Endometrial microvascular endothelial cells (primary cell): ENCODE data around the gene MTRFR. TPM values are rescaled to one million over a fixed set of nuclear protein-coding genes. Genes with fewer than 3 reads are reported as not detected.

Source experiments
- in situ Hi-C: cut with HindIII; loops from 2 replicates; pipeline ENCODE4 v1.10.0; 2017; ENCODE audit warnings: low sequenced_read_pairs, low pct_unique_long_range_greater_than_20kb; ENCODE audit errors: inconsistent ontology term
- total RNA-seq: library from RNA; depleted of rRNA; stranded (reverse); fragments of >200 nt; gene quantifications from one replicate; pipeline ENCODE4 v1.2.3, GENCODE V29; 2015; ENCODE audit errors: inconsistent ontology term

MTRFR gene
- total RNA-seq, 1 donor from 2014 or later = 7.4 TPM

- in situ Hi-C loops = no loop called here
Observed at GRCh38 chr12:123267335-123267920, 34.2 kb downstream of the MTRFR start.

- in situ Hi-C loops = no loop called here
Observed at GRCh38 chr12:123267991-123268843, 35.0 kb downstream of the MTRFR start.

GRCh38 chr12:123268850-123269249, 35.6 kb downstream of the MTRFR start:
- in situ Hi-C loops = no loop called here

GRCh38 chr12:123269395-123269892, 36.2 kb downstream of the MTRFR start:
- in situ Hi-C loops = no loop called here

GRCh38 chr12:123269896-123270213, 36.6 kb downstream of the MTRFR start:
- in situ Hi-C loops = no loop called here

DNA sequence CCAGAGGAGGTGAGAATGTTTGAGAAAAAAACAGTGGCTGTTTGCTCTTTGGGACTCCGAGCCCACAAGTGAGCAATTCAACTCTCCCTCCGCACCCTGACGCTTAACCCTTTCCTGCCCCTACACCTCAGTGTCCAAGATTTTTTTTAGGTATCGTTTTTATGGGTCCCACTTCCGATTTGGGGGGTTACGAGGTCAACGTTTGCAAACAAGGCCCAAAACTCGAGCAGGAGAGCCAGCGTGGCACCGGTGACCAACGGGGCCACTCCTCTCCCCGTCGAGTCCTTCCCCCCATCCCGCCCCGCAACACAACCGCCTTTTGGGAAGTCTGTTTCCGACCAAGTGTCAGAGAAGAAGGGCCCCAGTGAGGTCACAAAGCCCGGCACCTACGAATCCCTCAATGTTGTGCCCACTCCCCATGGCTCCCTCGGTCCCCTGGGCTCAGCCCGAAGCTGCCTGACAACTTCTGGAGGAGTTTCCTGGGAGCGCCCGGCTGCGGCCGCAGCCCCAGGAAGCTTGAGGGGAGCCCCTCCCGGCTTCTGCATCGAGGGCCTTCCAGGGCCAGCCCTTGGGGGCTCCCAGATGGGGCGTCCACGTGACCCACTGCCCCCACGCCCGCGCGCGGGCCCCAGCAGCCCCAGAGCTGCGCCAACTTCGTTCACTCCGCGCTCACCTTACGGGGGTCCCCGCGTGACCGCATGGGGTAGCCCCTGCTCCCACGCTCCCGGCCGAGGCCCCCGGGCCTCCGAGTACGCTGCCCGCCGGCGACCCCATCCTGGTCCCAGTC, 37.2 kb downstream of the MTRFR start:
- in situ Hi-C loops = no loop called here

DNA sequence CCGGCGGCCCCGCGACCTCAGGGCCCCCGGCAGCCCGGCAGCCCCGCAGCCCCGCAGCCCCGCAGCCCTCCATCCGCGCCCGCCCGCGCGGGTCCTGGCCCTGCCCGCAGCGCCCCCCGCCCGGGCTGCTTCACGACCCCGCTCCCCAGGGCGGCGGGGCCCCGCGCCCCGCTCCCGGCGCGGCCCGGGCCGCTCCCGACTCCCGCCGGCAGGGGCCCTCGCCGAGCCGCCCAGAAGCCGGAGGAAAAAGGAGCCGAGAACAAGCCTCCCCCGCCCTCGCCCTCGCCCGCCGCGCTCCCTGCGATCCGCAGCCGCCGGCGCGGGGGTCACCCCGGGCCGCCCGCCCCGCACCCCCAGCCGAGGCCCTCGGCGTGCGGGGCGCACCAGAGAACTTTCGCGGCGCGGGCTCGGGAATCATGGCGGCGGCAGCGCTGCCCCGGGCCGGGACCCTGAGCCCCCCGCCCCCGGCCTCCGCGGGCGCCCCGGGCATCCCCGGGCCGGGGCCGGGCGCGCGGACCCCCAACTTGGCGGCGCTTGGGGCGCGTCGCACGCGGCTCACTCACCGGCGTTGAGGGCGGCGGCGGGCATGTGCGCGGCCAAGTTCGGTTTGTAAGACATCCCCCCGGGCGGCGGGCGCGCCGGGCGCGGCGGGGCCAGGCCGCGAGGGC, 37.9 kb downstream of the MTRFR start:
- in situ Hi-C loops = no loop called here

DNA sequence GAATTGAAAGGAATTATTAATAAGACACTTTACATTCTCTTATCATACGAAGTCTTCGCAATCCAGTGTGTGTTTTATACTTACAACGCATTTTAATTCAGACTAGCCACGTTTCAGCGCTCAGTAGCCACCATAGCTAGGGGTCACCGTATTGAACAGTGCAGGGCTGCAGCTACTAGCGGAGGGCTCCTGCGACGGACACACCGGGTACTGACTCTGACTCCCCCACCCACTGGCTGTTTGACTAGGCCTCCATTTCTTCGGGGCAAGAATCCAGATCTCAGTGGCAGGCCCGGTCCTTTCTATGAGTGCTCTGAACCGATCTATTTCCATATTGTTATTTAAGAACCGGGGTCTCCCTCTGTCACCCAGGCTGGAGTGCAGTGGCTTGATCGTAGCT, 39.9 kb downstream of the MTRFR start:
- in situ Hi-C loops = no loop called here

DNA sequence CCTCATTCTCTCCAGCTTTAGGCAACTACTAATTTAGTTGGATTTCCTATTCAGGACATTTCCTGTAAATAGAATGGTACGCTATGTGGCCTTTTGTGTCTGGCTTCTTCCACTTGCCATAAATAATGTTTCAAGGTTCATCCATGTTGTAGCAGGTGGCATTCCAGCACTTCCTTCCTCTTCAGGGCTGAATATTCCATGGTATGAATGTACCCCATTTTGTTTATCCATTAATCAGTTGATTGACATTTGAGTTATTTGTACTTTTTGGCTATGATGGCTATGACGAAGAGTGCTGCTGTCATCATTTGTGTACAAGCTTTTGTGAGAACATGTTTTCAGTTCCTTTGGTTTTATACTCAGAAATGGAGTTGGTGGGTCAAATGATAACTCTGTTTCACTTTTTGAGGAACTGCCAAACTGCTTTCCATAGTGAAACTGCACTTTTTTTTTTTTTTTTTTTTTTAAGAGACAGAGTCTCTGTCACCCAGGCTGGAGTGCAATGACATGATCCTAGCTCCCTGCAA, 44.9 kb downstream of the MTRFR start:
- in situ Hi-C loops = no loop called here

DNA sequence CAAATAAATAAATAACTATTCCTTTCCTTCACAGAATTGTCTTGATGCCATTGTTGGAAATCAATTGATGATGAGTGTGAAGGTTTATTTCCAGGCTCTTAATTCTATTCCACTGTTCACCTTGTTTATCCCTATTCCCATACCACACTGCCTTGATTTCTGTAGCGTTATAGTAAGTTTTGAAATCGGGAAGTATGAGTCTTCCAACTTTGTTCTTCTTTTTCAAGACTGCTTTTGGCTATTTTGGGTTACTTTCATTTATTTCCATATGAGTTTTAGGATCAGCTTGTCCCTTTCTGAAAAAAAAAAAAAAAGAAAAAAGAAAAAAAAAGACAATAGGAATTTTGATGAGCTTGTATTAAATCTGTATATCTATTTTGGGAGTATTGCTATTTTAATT, 47.7 kb downstream of the MTRFR start:
- in situ Hi-C loops = no loop called here

DNA sequence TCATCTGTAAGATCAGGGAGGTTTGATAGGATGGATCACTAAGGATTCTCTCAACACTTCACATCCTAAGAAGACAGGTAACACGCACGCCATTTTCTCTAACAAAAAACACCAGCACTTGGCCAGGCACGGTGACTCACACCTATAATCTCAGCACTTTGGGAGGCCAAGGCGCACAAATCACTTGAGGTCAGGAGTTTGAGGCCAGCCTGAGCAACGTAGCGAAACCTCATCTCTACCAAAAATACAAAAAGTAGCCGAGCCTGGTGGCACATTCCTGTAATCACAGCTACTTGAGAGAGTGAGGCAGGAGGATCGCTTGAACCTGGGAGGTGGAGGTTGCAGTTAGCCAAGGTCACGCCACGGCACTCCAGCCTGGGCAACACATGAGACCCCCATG, 48.9 kb downstream of the MTRFR start:
- in situ Hi-C loops = no loop called here

DNA sequence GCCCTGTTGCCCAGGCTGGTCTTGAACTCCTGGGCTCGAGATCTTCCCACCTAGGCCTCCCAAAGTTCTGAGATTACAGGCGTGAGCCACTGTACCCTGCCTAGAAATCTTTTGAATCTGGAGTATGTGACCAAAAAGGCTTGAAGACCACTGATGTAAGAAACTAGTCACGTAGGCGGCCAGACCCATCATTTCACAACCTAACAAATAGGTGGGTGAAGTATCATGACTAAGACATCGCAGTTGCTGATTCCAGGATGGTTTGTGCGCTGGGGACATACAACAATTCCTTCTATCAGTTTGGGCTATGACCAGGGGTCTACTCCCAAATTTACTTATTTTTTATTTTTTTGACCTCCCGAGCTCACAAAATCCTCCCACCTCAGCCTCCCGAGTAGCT, 50.2 kb downstream of the MTRFR start:
- in situ Hi-C loops = no loop called here

GRCh38 chr12:123284669-123285068, 51.4 kb downstream of the MTRFR start:
- in situ Hi-C loops = no loop called here

DNA sequence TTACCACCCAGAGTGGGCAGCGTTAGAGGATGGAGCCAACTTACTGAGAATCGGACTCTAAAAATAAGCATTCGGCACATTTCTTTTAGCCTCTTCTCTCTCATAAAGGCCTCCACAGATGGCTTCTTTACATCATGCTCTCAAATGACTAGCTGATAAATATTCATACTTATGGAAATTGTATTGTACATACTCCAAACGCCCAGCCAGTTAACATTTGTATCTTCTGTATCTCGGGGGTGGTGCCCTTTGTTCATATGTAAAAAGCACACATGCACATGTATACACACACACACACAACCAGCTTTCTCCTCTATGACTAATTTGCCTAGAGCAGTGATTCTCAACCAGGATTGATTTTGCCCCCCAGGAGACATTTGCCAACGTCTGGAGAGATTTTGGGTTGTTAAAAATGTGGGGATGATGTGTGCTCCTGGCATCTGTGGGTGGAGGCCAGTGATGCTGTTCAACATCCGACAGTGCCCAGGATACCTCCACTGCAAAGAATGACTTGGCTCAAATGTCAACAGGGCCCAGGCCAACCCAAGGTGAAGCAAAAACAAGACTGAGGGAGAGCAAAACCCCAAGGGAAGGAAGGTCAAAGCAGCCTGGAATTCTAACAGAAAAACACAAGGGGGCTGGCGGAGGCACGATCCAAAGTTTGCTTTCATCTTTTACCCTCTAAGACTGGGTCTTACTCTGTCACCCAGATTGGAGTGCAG, 53.6 kb downstream of the MTRFR start:
- in situ Hi-C loops = no loop called here

DNA sequence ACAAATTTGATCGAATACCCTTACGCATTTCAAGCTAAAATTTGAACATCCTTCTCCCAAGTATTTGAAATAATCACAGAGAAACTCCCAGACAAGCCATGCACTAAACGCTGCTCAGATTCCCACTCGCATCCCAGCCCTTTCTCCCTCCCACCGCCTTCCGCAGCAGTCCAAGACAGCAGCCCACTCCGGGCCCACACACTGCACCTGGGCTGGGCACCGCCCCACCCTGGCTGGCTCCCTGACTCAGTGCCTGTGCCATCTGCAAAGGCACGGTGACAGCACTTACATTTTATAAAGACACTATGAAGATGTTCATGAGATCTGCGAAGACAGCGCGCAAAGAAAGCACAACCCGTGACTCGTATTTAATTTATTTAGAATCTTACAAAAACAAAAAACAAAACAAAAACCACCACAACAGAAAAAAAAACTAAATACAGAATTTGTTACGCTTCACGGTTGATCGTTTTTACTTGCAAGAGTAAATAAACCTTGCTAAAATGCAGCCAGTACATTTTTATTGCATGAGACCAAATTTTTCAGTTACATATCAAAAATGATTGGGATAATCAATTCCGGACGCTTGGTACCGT, 55.6 kb downstream of the MTRFR start:
- in situ Hi-C loops = no loop called here

- in situ Hi-C loops = no loop called here
Observed at GRCh38 chr12:123289911-123290310, 56.7 kb downstream of the MTRFR start.

GRCh38 chr12:123293178-123293760, 60.0 kb downstream of the MTRFR start:
- in situ Hi-C loops = no loop called here

DNA sequence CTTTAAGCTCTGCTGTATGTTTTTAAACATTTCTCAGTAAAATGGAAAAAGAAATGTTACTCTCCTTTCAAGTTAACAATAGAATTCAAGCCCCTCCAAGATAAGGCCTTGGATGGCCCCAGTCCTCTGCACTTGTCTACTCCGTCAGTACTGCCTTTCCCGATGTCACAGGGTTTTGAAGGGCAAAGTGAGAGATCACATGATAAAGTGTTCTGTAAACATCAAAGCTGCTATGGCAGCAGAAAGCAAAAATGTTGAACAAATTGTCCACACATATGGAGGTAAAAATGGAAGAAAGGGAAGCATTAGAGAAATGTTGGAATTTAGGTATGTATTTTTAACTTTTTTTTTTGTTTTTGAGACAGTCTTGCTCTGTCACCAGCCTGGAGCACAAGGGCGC, 71.9 kb downstream of the MTRFR start:
- in situ Hi-C loops = no loop called here
